HG02642 (cell line): ENCODE data around the gene POLRMT.
A peak's percentile ranks its signal among the peaks of the same experiment; 100 is the strongest.
"Not testable (repeated sequence)": the region's sequence is repeated elsewhere in the genome, so short reads cannot be mapped to it uniquely, and the experiment has no call there.

Experiments used
- ATAC-seq: cut with Tn5 transposase; IDR thresholded peaks from one replicate; pipeline ENCODE4 v1.9.1; 2021; ENCODE audit warnings: mild to moderate bottlenecking; ENCODE audit not compliant: unreplicated experiment, poor library complexity

Gene POLRMT

DNA sequence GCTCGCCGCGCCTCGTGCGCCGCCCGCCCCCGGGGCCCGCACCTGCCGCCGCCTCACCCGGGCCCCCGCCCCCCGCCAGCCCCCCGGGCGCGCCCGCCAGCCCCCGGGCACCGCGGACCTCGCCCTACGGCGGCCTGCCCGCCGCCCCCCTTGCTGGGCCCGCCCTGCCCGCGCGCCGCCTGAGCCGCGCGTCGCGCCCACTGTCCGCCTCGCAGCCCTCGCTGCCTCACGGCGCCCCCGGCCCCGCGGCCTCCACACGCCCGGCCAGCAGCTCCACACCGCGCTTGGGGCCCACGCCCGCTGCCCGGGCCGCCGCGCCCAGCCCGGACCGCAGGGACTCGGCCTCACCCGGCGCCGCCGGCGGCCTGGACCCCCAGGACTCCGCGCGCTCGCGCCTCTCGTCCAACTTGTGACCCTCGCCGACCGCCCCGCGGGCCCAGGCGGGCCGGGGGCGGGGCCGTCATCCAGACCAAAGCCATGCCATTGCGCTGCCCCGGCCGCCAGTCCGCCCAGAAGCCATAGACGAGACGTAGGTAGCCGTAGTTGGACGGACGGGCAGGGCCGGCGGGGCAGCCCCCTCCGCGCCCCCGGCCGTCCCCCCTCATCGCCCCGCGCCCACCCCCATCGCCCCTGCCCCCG is 17.2 kb downstream of the POLRMT start:
- ATAC-seq = no peak

DNA sequence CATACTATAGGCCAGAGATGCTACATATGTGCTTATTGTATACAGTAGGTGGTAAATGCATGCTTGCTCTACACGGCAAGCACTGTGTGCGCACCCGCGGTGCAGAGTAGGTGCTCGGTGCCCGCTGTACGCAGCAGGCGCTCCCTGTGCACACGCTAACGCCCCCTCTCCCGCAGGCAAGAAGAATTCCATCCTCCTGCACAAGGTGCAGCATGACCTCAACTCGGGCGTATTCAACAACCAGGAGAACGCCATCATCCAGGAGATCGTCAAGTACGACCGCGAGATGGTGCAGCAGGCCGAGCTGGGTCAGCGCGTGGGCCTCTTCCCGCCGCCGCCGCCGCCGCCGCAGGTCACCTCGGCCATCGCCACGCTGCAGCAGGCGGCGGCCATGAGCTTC is 17.7 kb downstream of the POLRMT start:
- ATAC-seq = no peak

DNA sequence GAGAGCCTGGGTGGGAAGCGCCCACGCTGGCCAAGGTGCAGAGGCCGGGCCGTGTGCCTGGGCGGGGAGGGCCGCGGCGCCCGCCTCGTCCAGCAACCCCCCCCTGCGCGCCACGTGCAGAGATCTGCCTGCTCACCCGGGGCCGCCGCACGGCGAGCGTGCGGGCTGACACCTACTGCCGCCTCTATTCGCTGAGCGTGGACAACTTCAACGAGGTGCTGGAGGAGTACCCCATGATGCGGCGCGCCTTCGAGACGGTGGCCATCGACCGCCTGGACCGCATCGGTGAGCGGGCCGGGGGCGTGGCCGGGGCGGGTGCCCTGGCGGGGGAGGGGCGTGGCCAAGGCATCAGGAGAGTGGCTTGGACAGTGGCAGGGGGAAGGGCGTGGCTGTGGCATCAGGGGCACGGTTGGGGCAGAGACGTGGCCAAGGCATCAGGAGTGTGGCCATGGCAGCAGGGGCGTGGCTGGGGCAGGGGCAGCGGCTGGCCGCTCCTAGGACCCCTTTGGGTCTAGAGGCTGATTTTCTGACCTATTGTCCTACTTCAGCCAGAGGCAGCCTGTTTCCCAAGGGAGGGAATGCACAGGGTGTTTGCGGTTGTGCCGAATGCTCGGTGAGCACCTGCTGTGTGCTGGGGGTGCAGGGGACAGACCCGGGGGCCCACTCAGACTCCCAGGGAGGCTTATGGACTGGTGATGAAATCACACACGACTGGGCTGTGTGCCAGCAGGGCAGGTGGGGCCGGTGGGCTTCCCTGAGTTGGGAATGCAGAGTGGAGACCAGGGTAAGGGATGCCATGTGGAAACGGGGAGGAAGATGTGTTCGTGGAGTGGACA is 19.4 kb downstream of the POLRMT start:
- no peak for ATAC-seq

DNA sequence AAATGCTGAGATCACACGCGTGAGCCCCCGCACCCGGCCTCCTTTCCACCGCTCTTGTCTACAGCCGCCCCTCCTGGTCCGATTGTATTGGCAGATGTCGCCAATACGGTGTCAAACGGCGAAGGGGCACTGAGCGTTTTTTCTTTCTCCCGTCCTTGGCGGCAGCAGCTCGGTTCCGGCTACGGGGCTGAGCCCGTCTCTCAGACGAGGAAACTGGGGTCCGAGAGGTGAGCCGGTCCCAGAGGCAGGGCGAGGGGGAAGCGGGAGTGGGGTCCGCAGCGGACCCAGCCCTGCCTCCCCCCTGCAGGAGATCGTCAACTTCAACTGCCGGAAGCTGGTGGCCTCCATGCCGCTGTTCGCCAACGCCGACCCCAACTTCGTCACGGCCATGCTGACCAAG is 20.4 kb downstream of the POLRMT start:
- ATAC-seq = no peak

DNA sequence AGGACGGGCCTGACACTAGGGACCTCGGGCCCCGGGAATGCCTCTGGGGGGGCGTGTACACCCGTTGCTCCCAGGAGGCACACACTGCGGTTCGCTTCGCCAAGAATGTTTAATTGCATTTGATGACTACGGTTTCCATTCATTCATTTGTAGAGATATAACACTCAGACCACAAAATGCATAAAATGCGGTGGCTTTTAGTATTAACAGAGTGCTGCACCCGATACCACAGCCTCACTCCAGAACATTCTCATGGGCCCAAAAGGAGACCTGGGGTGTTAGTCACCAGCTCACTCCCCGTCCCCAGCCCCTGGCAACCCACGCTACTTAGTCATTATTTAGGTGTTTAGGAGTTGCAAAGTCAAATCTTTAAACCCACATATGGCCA is 21.9 kb downstream of the POLRMT start:
- no peak for ATAC-seq

DNA sequence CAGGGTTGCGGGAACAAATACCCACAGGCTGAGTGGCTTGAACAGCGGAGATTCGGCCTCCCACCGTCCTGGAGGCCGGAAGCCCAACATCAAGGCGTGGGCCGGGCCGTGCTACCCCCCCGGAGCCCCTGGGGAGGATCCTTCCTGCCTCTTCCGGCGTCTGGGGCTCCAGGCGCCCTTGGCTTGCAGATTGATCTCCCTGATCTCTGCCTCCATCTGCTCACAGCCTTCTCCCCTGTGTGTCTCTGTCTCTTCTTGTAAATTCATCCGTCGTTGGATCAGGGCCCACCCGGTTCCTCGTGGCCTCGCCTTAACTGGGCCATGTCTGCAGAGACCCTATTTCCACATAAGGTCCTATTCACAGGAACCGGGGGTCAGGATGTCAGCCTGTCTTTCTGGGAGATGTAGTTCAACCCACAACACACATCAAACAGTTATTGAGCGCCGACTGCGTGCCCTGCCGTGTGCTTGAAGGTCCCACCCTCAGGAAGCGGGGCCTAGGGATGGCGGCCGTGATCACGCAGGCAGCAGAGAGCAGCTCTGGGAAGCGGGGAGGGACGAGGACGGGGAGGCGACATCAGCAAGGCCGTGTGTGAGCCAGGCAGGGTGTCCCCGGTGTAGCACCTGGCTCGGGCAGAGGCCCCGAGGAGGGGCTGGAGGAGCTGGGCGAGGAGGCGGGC is 22.4 kb downstream of the POLRMT start:
- peak; percentile 46 for ATAC-seq

DNA sequence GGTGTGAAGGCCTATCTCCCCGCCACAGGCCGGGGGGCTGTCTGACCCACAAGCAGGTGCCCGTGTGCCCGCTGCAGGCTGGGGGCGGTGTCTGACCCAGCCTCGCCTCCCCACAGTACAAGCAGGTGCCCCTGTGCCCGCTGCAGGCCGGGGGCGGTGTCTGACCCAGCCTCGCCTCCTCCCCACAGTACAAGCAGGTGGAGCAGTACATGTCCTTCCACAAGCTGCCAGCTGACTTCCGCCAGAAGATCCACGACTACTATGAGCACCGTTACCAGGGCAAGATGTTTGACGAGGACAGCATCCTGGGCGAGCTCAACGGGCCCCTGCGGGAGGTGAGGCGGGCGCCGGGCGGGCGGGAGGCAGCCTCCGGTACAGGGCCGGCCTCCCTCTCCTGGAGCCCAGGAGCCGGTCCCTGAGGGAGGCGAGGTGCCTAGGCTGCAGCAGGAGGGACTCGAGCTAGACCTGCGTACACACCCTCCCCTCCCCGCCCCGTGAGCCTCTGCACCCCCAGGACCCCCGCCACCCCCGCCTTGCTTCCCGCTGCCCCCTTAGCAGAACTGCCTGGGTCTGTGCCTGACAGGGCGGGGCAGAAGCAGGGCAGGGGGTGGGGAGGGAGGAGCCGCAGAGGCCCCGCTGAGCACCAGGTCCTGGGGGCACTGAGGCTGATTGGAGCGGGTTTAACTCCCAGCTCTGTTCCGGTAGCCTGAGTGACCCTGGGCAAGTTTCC is 23.1 kb downstream of the POLRMT start:
- ATAC-seq = peak; percentile 32

DNA sequence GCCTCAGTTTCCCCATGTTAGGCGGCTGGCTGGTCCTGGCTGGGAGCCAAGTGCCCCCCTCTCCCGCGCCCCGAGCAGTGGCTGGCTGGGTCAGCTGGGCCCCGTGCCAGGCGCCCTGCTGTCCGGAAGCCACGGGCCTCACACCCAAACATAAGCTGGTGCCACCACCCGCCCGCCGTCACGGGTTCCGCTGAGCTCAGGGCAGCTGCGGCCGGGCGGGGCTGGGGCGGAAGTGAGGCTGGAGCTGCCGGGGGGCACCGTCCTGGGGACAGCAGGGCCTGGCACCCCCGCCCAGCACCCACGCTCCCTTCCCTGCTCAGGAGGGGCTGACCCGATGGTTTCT is 24.4 kb downstream of the POLRMT start:
- no peak for ATAC-seq

DNA sequence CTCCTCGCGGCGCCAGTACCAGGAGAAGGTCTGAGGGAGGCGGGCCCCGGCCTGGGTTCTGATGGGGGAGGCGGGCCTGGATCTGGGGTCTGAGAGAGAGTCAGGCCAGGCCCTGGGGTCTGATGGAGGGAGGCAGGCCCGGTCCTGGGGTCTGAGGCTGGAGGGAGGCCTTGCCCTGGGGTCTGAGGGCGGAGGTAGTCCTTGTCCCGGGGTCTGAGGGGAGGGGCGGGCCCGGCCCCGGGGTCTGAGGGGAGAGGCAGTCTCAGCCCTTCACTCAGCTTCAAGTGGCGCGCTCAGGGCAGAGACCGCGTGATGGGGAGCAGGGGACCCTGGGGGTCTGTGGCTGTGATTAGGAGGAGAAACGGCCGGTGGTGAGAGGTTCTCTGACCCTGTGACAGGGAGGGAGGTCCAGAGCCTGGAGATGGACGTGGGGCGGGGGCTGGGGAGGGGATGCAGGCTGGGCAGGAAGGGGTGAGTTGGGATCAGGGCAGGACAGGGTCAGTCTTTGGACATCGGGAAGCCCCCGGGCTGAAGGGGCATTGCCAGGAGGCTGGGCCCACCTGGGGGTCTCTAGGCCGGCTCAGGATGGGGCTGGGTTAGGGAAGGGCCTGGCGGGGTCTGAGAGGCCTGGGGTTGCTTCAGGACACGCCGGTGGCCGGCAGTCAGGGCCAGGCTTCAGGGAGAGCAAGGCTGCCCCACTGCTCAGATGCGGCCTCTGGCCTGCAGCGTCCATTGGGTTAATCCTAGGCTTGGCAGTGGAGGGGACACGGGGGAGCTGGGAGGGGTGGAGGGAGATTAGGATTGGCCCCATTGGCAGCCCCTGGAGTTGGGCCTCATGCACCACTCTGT is 25.0 kb downstream of the POLRMT start:
- ATAC-seq = no peak

DNA sequence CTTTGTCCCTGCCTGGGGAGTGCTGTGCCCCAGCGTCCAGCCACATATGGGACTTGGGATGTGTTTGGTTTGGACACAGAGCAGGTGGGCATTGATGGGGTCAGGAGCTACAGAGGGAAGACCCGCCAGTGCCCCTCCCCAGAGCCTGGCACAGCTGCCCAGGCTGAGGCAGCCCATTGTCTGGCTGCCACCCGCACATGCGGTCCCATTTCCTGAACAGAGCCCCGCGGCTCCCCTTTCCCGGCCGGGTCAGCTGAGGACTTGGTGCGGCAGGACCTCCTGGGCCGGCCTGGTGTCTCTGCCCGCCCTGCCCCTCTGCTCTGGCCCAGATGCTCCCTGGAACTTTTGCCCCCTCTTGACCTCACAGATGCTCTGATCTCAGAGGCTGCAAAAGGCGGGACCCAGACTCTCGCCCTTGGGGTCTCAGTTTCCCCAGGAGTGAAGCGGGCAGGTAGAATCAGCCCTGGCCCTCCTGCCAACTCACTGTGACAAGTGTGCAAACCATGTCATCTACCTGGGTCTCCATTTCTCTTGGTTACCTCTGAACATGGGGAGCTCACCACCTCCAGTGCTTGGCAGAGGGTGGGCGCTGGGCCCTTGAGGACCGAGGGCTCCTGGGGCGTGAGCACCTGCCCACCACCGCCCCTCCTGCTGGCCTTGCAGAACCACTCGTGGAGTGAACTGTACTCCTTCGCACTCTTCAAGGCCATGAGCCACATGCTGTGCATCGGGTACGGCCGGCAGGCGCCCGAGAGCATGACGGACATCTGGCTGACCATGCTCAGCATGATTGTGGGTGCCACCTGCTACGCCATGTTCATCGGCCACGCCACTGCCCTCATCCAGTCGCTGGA is 25.8 kb downstream of the POLRMT start:
- ATAC-seq = no peak

DNA sequence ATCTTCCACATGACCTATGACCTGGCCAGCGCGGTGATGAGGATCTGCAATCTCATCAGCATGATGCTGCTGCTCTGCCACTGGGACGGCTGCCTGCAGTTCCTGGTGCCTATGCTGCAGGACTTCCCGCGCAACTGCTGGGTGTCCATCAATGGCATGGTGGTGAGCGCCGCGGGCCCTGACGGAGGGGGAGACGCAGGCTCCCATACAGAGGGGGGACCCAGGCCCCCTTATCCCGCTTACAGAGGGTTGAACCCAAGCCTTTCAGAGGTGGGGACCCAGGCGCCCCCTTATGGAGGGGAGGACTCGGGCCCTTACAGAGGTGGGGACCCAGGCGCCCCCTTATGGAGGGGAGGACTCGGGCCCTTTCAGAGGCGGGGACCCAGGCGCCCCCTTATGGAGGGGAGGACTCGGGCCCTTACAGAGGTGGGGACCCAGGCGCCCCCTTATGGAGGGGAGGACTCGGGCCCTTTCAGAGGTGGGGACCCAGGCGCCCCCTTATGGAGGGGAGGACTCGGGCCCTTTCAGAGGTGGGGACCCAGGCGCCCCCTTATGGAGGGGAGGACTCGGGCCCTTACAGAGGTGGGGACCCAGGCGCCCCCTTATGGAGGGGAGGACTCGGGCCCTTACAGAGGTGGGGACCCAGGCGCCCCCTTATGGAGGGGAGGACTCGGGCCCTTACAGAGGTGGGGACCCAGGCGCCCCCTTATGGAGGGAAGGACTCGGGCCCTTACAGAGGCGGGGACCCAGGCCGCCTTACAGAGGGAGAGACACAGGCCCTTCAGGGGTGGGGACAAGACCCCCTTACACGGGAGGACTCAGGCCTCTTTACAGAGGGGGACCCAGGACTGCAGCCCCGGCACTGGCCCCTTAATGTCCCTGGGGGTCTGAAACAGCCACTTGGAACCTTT is 28.0 kb downstream of the POLRMT start:
- not testable (repeated sequence) for ATAC-seq

DNA sequence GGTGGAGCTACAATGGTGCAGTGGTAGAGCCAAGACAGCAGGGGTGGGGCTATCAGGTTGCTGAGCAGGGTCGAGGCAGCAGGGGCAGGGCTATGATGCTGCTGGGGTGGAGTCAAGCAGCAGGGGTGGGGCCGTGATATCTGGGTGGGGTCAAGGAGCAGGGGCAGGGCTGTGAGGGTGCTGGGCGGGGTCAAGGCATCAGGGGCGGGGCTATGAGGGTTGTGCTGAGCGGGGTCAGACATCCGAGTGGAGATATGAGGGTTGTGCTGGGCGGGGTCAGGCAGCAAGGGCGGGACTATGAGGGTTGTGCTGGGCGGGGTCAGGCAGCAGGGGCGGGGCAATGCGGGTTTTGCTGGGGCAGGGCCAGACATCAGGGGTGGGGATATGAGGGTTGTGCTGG is 29.0 kb downstream of the POLRMT start:
- ATAC-seq = no peak

DNA sequence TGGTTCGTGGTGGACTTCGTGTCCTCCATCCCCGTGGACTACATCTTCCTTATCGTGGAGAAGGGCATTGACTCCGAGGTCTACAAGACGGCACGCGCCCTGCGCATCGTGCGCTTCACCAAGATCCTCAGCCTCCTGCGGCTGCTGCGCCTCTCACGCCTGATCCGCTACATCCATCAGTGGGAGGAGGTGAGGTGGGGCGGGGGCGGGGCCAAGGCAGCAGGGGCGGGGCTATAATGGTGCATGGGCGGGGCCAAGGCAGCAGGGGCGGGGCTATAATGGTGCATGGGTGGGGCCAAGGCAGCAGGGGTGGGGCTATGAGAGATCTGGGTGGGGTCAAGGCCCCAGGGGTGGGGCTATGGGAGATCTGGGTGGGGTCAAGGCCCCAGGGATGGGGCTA is 29.6 kb downstream of the POLRMT start:
- not testable (repeated sequence) for ATAC-seq

DNA sequence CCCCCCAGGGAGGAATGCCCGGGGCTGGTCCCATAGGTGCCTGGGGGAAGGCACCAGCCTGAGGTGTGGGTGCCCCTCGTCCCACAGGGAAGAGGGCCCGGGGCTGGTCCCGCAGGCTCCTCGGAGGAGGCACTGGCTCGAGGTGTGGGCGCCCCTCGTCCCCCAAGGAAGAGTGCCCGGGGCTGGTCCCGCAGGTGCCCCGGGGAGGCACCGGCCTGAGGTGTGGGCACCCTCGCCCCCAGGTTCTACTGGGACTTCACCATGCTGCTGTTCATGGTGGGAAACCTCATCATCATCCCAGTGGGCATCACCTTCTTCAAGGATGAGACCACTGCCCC is 30.1 kb downstream of the POLRMT start:
- ATAC-seq = not testable (repeated sequence)

DNA sequence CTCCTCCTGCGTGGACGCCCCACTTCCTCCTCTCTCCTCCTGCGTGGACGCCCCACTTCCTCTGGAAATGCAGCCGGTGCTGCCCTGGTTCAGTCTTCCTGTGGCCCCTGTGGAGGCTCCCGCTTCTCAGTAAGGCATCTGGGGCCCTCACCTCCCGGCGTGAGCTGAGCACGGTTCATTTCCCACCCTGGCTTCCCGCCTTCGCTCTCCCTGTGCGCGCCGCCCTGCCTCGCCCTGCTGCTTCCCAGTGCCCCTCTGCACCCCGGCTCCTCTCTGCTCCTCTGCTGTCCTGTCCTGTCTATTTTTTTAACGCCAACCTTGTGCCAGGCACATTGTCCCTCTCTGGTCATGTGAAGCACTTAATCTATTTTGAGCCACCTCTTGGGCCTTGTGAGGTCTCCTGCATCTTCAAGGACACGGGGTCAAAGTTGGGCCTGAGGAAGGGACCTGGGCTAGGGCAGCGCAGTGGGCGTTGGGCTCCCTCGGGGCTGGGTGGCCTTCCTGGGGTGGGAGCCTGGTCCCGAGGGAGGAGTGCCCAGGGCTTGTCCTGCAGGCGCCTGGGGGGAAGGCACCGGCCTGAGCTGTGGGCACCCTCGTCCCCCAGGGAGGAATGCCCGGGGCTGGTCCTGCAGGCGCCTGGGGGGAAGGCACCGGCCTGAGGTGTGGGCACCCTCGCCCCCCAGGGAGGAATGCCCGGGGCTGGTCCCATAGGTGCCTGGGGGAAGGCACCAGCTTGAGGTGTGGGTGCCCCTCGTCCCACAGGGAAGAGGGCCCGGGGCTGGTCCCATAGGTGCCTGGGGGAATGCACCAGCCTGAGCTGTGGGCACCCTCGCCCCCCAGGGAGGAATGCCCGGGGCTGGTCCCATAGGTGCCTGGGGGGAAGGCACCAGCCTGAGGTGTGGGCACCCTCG is 30.7 kb downstream of the POLRMT start:
- ATAC-seq = no peak

DNA sequence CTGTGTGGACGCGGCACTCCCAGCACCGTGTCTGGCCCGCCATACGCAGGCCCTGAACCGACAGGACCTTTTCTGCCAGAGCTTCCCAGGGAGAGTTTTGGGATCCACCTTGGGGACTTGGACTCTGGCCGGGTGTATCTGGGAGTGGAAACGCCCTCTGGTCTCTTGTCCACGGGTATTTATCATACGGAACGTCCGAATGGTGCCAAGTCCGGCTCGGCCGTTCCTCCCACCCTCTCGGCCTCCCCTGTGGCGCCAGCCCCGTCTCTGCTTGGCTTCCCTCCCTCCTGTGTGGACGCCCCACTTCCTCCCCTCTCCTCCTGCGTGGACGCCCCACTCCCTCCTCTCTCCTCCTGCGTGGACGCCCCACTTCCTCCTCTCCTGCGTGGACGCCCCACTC is 31.5 kb downstream of the POLRMT start:
- no peak for ATAC-seq

DNA sequence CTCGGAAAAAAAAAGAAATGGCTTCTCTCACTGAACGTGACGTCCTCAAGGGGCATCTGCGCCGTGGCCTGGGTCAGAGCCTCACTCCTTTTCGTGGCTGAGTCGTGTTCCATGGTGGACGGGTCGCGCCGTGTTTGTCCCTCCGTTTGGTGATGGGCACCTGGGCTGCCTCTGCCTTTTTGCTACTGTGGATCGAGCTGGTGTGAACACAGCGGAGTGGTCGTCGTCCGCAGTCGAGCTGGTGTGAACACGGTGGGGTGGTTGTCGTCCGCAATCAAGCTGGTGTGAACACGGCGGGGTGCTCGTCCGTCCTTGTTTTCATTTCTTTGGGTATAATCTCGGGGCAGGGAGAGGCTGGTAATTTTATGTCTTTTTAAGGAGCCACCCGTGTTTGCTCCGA is 32.0 kb downstream of the POLRMT start:
- no peak for ATAC-seq
